H1 (cell line): Measurements from ENCODE around the gene OR11A1. TPM values are rescaled to one million over a fixed set of nuclear protein-coding genes. Genes with fewer than 3 reads are reported as not detected.

Experiments
- HDAC6 ChIP-seq: IDR thresholded peaks from one replicate; pipeline ENCODE4 v1.7.1; 2012; ENCODE audit warnings: low read depth, mild to moderate bottlenecking, inconsistent platforms, low read length, moderate library complexity
- RAD21 ChIP-seq, 2 experiments: IDR thresholded peaks in 1 of 2; conservative IDR thresholded peaks in 1 of 2; 2 replicates each; pipeline ENCODE4 v1.6.1; 2011; ENCODE audit warnings: low read depth in 2 of 2, low read length in 2 of 2, improper control_type of control experiment in 1 of 2, inconsistent platforms in 1 of 2, mild to moderate bottlenecking in 1 of 2, moderate library complexity in 1 of 2
- SIRT6 ChIP-seq: IDR thresholded peaks from one replicate; pipeline ENCODE4 v1.7.1; 2012; ENCODE audit warnings: low read length, inconsistent platforms
- SP4 ChIP-seq: IDR thresholded peaks from 2 replicates; pipeline ENCODE4 v1.6.1; 2012; ENCODE audit warnings: low read length, inconsistent platforms
- TAF1 ChIP-seq: IDR thresholded peaks from 2 replicates; pipeline ENCODE4 v1.6.1; 2011; ENCODE audit warnings: mild to moderate bottlenecking, low read depth, low read length
- polyA plus RNA-seq, 7 experiments: library from polyadenylated mRNA; depleted of rRNA in 3 of 7; stranded (reverse) in 5 of 7; unstranded in 2 of 7; fragments of >200 nt in 5 of 7; fragments of 200-250 nt in 2 of 7; gene quantifications; 1 replicate in 5 of 7; 2 replicates in 1 of 7; 4 replicates in 1 of 7; pipeline versions ENCODE4 v1.2.1 to v1.2.3, GENCODE V29; 2011 to 2013; ENCODE audit warnings: missing spikeins in 2 of 7, mixed read lengths in 2 of 7
- total RNA-seq: library from RNA; stranded (reverse); fragmentation: NEBNext Ultra II Directional; extraction: Animal tissue kit (Norgen Biotek cat#: 25700); gene quantifications from 2 replicates; pipeline ENCODE4 v1.2.1, GENCODE V29; 2021
- TF ChIP-seq, protein P1 (sequence below): fragments of 300-600 bp; sonication (generic); IDR thresholded peaks from 2 replicates; pipeline ENCODE4 v1.7.1; 2012; ENCODE audit warnings: low read length, moderate library complexity, mild to moderate bottlenecking, inconsistent platforms; ENCODE audit not compliant: insufficient replicate concordance
- TF ChIP-seq, protein P2 (sequence below): IDR thresholded peaks from 2 replicates; pipeline ENCODE4 v1.6.1; 2012; ENCODE audit warnings: inconsistent platforms
- TF ChIP-seq, protein P3 (sequence below), 3 experiments: IDR thresholded peaks; 1 replicate in 2 of 3; 2 replicates in 1 of 3; pipeline versions ENCODE4 v1.5.1 to v1.6.1; 2011; ENCODE audit warnings: low read length in 3 of 3, mild to moderate bottlenecking in 3 of 3, inconsistent platforms in 2 of 3, low read depth in 1 of 3, moderate library complexity in 1 of 3; ENCODE audit not compliant: insufficient read depth in 1 of 3; ENCODE audit errors: control extremely low read depth in 1 of 3

Gene OR11A1
- total and polyA plus RNA-seq, 2 of the 8 experiments (the other 6 are each of a cell fraction or from before 2014, with no cell fraction given) = not detected

DNA sequence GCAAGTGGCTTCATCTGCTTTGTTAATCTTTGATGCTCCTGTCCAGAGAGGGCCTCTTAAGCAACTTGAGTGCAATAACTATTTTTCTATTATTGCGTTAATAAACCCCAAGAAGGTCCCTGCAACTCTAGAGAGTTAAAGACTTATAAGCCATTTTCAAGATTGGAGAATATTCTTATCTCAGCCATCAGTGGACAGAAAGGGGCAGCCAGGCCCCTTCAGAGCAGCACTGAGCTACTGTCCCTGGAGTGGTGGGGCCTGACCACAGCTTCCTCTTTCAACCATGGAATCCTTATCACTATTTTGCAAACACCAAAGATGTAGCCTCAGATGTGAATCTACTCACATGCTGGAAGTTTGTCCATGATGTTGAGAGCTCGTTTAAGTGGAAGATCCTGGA is 33.7 kb upstream of the OR11A1 start (continued):
- TF ChIP-seq, protein P1, sequence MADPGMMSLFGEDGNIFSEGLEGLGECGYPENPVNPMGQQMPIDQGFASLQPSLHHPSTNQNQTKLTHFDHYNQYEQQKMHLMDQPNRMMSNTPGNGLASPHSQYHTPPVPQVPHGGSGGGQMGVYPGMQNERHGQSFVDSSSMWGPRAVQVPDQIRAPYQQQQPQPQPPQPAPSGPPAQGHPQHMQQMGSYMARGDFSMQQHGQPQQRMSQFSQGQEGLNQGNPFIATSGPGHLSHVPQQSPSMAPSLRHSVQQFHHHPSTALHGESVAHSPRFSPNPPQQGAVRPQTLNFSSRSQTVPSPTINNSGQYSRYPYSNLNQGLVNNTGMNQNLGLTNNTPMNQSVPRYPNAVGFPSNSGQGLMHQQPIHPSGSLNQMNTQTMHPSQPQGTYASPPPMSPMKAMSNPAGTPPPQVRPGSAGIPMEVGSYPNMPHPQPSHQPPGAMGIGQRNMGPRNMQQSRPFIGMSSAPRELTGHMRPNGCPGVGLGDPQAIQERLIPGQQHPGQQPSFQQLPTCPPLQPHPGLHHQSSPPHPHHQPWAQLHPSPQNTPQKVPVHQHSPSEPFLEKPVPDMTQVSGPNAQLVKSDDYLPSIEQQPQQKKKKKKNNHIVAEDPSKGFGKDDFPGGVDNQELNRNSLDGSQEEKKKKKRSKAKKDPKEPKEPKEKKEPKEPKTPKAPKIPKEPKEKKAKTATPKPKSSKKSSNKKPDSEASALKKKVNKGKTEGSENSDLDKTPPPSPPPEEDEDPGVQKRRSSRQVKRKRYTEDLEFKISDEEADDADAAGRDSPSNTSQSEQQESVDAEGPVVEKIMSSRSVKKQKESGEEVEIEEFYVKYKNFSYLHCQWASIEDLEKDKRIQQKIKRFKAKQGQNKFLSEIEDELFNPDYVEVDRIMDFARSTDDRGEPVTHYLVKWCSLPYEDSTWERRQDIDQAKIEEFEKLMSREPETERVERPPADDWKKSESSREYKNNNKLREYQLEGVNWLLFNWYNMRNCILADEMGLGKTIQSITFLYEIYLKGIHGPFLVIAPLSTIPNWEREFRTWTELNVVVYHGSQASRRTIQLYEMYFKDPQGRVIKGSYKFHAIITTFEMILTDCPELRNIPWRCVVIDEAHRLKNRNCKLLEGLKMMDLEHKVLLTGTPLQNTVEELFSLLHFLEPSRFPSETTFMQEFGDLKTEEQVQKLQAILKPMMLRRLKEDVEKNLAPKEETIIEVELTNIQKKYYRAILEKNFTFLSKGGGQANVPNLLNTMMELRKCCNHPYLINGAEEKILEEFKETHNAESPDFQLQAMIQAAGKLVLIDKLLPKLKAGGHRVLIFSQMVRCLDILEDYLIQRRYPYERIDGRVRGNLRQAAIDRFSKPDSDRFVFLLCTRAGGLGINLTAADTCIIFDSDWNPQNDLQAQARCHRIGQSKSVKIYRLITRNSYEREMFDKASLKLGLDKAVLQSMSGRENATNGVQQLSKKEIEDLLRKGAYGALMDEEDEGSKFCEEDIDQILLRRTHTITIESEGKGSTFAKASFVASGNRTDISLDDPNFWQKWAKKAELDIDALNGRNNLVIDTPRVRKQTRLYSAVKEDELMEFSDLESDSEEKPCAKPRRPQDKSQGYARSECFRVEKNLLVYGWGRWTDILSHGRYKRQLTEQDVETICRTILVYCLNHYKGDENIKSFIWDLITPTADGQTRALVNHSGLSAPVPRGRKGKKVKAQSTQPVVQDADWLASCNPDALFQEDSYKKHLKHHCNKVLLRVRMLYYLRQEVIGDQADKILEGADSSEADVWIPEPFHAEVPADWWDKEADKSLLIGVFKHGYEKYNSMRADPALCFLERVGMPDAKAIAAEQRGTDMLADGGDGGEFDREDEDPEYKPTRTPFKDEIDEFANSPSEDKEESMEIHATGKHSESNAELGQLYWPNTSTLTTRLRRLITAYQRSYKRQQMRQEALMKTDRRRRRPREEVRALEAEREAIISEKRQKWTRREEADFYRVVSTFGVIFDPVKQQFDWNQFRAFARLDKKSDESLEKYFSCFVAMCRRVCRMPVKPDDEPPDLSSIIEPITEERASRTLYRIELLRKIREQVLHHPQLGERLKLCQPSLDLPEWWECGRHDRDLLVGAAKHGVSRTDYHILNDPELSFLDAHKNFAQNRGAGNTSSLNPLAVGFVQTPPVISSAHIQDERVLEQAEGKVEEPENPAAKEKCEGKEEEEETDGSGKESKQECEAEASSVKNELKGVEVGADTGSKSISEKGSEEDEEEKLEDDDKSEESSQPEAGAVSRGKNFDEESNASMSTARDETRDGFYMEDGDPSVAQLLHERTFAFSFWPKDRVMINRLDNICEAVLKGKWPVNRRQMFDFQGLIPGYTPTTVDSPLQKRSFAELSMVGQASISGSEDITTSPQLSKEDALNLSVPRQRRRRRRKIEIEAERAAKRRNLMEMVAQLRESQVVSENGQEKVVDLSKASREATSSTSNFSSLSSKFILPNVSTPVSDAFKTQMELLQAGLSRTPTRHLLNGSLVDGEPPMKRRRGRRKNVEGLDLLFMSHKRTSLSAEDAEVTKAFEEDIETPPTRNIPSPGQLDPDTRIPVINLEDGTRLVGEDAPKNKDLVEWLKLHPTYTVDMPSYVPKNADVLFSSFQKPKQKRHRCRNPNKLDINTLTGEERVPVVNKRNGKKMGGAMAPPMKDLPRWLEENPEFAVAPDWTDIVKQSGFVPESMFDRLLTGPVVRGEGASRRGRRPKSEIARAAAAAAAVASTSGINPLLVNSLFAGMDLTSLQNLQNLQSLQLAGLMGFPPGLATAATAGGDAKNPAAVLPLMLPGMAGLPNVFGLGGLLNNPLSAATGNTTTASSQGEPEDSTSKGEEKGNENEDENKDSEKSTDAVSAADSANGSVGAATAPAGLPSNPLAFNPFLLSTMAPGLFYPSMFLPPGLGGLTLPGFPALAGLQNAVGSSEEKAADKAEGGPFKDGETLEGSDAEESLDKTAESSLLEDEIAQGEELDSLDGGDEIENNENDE = no peak
- TF ChIP-seq, protein P2, sequence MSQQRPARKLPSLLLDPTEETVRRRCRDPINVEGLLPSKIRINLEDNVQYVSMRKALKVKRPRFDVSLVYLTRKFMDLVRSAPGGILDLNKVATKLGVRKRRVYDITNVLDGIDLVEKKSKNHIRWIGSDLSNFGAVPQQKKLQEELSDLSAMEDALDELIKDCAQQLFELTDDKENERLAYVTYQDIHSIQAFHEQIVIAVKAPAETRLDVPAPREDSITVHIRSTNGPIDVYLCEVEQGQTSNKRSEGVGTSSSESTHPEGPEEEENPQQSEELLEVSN = no peak
- TF ChIP-seq TAF1 (no peak), SIRT6 (no peak), RAD21 (IDR thresholded peaks at IDR 0.05 in 1 of 2, conservative IDR thresholded peaks at IDR 0.05 in 1 of 2; ENCODE audit: low read depth in 2 of 2, low read length in 2 of 2) (no peak), HDAC6 (no peak), SP4 (no peak)
- TF ChIP-seq, protein P3, sequence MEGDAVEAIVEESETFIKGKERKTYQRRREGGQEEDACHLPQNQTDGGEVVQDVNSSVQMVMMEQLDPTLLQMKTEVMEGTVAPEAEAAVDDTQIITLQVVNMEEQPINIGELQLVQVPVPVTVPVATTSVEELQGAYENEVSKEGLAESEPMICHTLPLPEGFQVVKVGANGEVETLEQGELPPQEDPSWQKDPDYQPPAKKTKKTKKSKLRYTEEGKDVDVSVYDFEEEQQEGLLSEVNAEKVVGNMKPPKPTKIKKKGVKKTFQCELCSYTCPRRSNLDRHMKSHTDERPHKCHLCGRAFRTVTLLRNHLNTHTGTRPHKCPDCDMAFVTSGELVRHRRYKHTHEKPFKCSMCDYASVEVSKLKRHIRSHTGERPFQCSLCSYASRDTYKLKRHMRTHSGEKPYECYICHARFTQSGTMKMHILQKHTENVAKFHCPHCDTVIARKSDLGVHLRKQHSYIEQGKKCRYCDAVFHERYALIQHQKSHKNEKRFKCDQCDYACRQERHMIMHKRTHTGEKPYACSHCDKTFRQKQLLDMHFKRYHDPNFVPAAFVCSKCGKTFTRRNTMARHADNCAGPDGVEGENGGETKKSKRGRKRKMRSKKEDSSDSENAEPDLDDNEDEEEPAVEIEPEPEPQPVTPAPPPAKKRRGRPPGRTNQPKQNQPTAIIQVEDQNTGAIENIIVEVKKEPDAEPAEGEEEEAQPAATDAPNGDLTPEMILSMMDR (IDR thresholded peaks at IDR 0.05; ENCODE audit: control extremely low read depth in 1 of 3, insufficient read depth in 1 of 3, low read depth in 1 of 3, low read length in 3 of 3) = no peak
